GM18517 (cell line): ENCODE results near the gene CYP4F8.
"Not testable (repeated sequence)": the region's sequence is repeated elsewhere in the genome, so short reads cannot be mapped to it uniquely, and the experiment has no call there.

Source experiments
- ATAC-seq: cut with Tn5 transposase; IDR thresholded peaks from one replicate; pipeline ENCODE4 v1.9.1; 2021; ENCODE audit warnings: mild to moderate bottlenecking, moderate library complexity; ENCODE audit not compliant: unreplicated experiment

CYP4F8 gene

GRCh38 chr19:15614507-15615379 lies at the start of gene CYP4F8:
Gene CYP4F8, plus strand, starts transcription at chr19:15615218. Its CDS starts 399 bp downstream, at chr19:15615617.
- no peak for ATAC-seq

GRCh38 chr19:15570420-15570819 lies 44.6 kb upstream of the CYP4F8 start:
- ATAC-seq = no peak

- ATAC-seq = no peak
Observed at GRCh38 chr19:15575406-15575805, 39.6 kb upstream of the CYP4F8 start.

GRCh38 chr19:15576526-15577156 lies 38.4 kb upstream of the CYP4F8 start:
- no peak for ATAC-seq

- ATAC-seq = no peak
Observed at GRCh38 chr19:15577184-15577771, 37.7 kb upstream of the CYP4F8 start.

GRCh38 chr19:15583346-15583745 lies 31.7 kb upstream of the CYP4F8 start:
- no peak for ATAC-seq

- no peak for ATAC-seq
Observed at GRCh38 chr19:15584095-15584494, 30.9 kb upstream of the CYP4F8 start.

- no peak for ATAC-seq
Observed at GRCh38 chr19:15584541-15585115, 30.4 kb upstream of the CYP4F8 start.

GRCh38 chr19:15587663-15588062 lies 27.4 kb upstream of the CYP4F8 start:
- no peak for ATAC-seq

GRCh38 chr19:15588265-15588664 lies 26.8 kb upstream of the CYP4F8 start:
- no peak for ATAC-seq

GRCh38 chr19:15589760-15590451 lies 25.1 kb upstream of the CYP4F8 start:
- no peak for ATAC-seq

- ATAC-seq = no peak
Observed at GRCh38 chr19:15591796-15592195, 23.2 kb upstream of the CYP4F8 start.

GRCh38 chr19:15592506-15592905 lies 22.5 kb upstream of the CYP4F8 start:
- ATAC-seq = not testable (repeated sequence)

- ATAC-seq = not testable (repeated sequence)
Observed at GRCh38 chr19:15593766-15594165, 21.3 kb upstream of the CYP4F8 start.

GRCh38 chr19:15595069-15595468 lies 19.9 kb upstream of the CYP4F8 start:
- no peak for ATAC-seq

- ATAC-seq = not testable (repeated sequence)
Observed at GRCh38 chr19:15607978-15608925, 6.8 kb upstream of the CYP4F8 start.

GRCh38 chr19:15609261-15609660 lies 5.8 kb upstream of the CYP4F8 start:
- no peak for ATAC-seq

- ATAC-seq = no peak
Observed at GRCh38 chr19:15612342-15612741, 2.7 kb upstream of the CYP4F8 start.

- ATAC-seq = no peak
Observed at GRCh38 chr19:15613338-15613737, 1.7 kb upstream of the CYP4F8 start.

GRCh38 chr19:15615526-15615925 lies 508 bp downstream of the CYP4F8 start:
- ATAC-seq = no peak
